Stimulated activated CD4-positive, alpha-beta T cell treated with anti-CD3 and anti-CD28 coated beads, Interleukin-15, amount 100 ng/mL, for 48 hours (primary cell): Measurements from ENCODE around the gene PSD4.

Source experiments
- DNase-seq, 2 donors: peaks; one replicate each; pipeline ENCODE4 v3.0.0-alpha.2; 2020; ENCODE audit warnings: low read depth in 2 of 2

Gene PSD4

GRCh38 chr2:113142290-113142689 is 31.5 kb upstream of the PSD4 start:
- DNase-seq: no peak

DNA sequence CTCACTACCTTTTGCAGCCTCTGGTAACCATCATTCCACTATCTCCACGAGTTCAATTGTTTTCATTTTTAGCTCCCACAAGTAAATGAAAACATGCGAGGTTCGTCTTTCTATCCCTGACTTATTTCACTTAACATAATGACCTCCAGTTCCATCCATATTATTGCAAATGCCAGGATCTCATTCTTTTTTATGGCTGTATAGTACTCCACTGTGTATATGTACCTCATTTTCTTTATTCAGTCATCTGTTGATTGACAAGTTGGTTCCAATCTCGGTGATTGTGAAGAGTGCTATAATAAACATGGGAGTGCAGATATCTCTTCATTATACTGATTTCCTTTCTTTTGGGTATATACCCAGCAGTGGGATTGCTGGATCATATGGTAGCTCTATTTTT is 29.5 kb upstream of the PSD4 start:
- no peak for DNase-seq

GRCh38 chr2:113148606-113149552 is 24.9 kb upstream of the PSD4 start:
- no peak for DNase-seq

- no peak for DNase-seq
These were observed 24.1 kb upstream of the PSD4 start for GRCh38 chr2:113149553-113150257.

DNA sequence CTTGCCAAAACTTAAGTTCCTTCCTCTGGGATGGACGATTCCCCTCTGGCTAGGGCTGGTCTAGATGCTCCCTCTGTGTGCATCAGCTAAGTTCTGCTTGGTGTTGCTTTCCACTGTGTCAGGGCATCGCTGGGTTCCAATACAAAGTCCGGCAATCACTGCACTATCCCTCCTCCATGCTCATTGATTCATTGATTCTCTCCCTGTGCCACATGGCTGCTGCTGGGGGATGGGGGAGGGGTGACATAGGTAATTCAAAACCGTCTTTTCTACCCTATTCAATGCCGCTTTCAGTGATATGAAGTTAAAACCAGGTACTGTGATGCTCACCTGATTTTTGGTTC is 23.5 kb upstream of the PSD4 start:
- DNase-seq: no peak

GRCh38 chr2:113155331-113155730 is 18.4 kb upstream of the PSD4 start:
- no peak for DNase-seq

DNA sequence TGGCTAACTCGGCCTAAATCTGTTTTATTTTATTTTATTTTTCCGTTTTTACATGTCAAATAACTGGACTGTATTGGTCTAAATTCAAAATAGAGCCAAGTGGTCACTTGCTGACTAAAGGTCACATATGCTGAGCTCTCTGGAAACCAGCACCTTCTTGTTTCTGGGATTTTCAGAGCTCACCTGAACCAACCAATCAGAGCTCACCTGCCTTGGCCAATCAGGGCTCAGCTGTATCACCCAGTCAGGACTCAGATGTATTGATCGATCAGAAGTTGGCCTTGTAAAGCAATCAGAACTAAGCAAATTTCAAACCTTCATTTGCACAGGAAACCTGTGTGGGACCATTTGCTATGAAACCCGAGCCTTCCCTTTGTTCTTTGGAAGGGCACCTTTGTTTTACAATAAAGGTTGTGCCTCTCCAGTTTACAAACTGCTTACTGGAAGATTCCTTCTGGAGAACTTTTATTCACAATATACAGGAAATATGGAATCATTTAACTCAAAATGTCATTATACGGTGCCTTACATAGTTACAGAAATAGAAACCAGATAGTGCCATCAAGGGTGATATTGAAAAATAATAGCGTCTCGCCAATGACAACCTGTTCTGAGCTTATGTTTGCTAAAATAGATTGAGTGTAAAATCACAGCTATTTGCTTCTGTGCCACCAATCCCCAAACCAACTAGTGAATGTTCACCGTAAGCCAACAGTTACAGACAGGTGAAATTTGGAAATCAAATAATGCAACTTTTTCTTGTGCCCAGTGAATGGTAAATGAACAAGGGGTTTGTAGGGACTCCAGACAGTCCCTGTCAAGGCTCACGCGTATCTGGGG is 17.3 kb upstream of the PSD4 start:
- no peak for DNase-seq

GRCh38 chr2:113157118-113157896 is 16.5 kb upstream of the PSD4 start:
- DNase-seq: no peak

DNA sequence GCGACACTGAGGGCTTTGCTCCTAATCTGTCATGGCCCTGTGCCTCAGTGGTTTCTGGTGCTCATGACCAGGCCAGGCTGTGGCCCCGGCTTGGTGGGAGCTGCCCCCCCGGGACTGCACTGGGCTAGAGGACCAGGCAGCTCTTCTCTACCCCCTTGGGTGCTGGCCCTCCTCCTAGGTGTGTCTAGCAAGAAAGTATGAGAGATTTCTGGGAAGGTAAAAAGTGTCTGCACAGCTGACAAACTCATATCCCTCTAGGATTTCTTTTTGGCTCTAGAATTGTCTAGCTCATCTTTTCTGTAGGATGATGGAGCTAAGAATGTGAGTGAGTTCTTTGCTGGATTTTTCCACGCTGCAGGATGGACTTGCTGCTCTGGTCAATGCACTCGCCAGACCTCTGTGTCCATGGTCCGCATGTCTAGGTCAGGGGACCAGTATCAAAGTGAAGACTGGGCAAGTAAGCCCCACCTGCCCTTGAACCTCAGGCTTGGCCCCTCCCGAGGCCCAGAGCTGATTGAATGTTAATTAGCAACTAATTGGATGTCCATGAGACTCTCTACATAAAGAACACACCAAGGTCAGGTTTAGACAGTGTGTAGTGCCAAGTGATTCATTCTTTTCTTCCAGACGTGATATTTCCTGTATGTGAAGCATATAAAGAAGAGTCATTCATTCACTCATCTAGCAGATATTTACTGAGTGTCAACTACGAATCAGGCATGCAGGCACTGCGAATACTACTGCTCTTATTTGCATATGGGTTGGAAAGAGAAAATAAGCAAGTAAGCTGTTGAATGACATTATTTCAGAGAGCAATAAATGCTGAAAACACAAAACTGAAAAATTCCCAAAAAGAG is 15.6 kb upstream of the PSD4 start:
- DNase-seq: no peak

DNA sequence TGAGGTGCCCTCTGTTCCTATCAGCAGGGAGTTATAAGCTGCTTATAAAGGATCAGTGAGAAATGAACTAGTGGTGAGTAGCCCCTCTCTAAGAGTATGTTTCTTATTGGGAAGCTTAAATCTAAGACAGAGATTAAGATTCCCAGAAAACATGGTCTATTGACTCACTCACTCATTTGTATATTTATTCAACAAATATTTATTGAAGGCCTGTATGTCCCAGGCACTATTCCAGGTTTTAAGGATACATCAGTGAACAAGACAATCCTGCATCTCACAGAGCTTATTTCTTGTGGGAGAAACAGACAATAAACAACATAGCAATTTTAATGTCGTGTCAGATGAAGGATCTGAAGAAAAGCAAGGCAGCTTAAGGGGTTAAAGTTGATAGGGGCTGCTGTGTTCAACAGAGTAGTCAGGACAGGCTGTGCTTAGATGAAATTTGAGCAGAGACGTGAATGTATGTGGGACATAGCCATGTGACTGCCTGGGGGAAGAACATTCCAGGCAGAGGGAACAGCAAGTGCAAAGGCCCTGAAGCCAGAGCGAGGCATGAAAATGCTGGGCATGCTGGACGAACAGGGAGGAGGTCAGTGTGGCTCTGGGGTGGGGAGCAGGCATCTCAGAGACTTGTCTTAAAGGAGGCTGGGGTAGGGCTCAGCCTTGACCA is 14.8 kb upstream of the PSD4 start:
- DNase-seq: no peak

GRCh38 chr2:113160248-113160647 is 13.5 kb upstream of the PSD4 start:
- DNase-seq: no peak

GRCh38 chr2:113160962-113161361 is 12.8 kb upstream of the PSD4 start:
- no peak for DNase-seq

DNA sequence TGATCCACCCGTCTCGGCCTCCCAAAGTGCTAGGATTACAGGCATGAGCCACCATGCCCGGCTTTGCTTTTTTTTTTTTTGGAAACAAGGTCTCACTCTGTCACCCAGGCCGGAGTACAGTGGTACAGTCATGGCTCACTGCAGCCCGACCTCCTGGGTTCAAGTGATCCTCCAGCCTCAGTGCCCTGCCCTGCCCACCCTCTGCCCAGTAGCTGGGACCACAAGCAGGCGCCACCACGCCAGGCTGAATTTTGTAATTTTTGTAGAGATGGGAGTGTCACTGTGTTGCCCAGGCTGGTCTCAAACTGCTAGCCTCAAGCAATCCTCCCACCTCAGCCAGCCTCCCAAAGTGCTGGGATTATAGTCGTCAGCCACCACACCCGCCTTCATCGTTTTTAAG is 11.6 kb upstream of the PSD4 start:
- DNase-seq: no peak

DNA sequence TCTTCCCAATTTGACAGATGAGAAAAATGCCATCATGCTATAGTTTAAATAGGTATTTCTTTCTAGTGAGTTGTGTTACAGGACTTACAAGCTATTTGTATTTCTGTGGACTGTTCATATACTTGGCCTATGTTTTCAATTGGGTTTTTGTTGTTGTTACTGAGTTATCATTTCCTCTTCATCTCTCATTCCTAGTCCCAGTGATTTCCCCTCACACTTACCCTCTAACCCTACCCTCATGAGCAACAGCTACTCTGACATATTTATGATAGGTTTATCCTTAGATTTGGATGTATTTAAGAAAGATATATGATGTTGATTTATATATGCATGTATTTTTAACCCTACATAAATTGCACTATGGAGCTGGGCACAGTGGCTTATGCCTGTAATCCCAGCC is 10.9 kb upstream of the PSD4 start:
- DNase-seq: no peak

DNA sequence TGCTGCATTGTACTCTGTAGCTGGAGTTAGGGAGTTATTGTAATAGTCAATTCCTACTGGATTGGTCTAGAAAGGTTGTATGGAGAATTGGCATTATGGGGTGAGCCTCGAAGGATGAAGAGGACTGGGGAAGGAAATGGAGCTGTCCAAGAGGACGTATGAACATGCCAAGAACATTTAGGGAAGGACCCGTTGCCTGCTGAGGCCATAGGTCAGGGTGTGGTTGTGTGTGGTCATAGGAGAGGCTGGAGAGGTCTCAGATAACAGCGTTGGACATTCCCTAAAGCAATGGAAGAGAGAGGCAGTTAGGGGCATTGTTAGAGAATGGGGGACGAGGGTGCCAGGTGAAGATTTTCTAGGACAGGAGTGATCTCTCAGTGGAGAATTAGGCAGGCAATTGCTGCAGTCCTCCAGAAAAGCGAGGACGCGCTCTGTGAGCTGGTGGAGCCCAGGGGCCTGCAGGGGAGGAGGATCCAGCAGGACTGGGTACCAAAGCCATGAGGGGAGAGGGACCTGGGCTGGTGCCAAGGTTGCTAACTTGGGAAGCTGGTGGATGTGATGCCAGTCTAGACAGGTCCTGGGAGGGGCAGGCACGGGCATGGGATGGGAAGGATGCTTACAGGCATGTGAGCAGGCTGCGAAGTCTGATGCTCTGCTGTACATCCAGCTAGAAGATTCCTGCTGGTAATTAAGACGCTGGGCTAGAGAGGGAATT is 9.4 kb upstream of the PSD4 start:
- DNase-seq: no peak

GRCh38 chr2:113164930-113165585 is 8.7 kb upstream of the PSD4 start:
- no peak for DNase-seq

- no peak for DNase-seq
These were observed 7.6 kb upstream of the PSD4 start for GRCh38 chr2:113166187-113166645.

DNA sequence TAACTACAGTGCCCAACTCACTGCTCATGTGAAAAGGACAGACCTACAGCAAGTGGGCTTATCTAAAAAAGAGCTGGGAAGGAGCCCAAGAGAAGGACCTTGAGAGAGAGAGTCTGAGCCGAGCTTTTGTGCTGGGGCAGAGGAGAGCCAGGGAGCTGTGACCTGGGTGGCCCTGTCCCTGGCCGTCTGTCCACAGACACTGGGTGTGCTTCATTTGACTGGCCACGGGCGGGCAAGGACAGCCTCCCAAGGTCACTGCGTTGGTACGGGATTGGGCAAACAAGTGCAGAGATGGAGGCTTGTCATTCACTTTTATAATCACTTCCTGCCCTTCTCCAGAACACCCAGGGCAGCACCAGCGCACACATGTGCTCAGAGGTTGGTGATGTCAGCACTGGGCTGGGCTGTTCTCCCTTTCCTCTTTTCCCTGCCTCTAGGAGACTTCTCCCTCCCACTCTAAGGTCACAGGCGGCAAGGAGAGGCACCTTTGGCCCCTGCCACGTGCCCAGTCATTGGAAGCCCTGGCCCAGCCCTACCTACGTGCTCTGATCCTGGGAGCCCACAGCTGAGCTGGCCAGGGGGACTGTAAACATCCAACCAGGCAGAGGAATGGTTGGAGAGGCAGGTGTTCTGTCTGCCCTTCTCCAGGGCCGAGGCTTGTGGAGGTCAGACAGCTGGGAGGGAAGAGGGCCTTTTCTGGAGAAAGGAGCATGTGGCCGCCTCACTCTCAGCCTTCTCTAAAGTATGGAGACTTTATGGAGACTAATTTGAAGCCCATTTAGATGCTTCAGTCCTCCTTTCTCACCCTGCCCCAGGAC is 6.4 kb upstream of the PSD4 start:
- no peak for DNase-seq
